ENCODE measurements around the gene BACE1. TPM values are rescaled to one million over a fixed set of nuclear protein-coding genes. Genes with fewer than 3 reads are reported as not detected.

BACE1 gene
- total and polyA plus RNA-seq, 4 donors = 5.1 to 30.7 (median 13.2) TPM

DNA sequence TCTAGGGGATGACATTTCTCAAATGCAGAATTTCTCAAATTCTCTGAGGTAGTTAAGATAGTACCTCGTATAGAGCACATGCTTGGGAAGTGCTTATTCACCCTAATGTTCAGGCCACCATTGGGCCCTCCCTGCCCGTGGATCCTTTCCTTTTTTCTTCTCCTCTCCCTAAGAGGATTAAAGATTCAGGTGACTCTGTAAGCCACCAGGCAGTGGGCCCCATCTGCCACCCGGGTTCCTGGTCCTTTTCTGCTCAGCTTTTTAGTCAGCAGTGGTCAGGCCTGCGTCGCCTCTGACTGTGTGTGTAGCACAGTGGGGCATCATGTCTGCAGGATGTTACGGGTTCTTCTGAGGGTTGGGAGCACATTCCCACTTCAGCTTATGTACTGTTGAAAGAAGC, 18.8 kb upstream of the BACE1 start:
- Histone ChIP-seq H3K4me1 (ENCODE audit: control insufficient read depth in 5 of 5, insufficient read depth in 5 of 5, low read length in 5 of 5) (peaks cover 0 to 3% (median 0%) of the 10 kb centered on the region in 5 donors), H3K27ac (ENCODE audit: low read depth in 1 of 2, low read length in 1 of 2) (no peak overlapping the region), H3K36me3 (ENCODE audit: control insufficient read depth in 4 of 4, insufficient read depth in 4 of 4, low read length in 4 of 4) (peaks cover 0 to 5% (median 4%) of the 10 kb centered on the region in 4 donors), H3K4me3 (no peak overlapping the region), H3K9ac (ENCODE audit: insufficient read depth in 1 of 2, low read length in 2 of 2) (no peak overlapping the region), H3K27me3 (ENCODE audit: control insufficient read depth in 3 of 3, insufficient read depth in 3 of 3, low read length in 2 of 3) (no peaks in the 10 kb centered on the region), H3K9me3 (ENCODE audit: control insufficient read depth in 4 of 4, insufficient read depth in 3 of 4, low read length in 3 of 4) (no peaks in the 10 kb centered on the region)
- ATAC-seq (ENCODE audit: insufficient read depth, low FRiP score) = no peak
- WGBS, 2 donors = 94% methylated on average over 6 of the region's 6 CpGs
- no peak for DNase-seq
- no peak for TF ChIP-seq CTCF (IDR thresholded peaks at IDR 0.05; ENCODE audit: control extremely low read depth, extremely low read depth)

DNA sequence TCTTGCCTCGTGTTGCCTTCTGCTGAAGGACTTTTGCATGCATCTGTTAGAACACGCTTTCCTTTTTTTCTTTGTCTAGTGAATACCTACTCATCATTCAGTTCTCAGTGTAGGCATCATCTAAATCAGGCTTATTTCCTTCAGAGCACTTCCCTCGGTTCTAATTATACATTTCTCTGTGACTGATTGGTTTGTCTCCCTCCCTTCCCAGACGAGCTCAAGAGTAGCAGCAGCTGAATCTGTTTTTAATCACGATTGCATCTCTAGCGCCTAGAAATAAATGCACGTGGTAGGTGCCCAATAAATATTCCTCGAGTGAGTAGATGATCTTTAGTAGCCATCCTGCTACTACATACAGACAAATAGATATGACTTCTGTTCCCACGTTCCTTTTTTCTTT, 17.9 kb upstream of the BACE1 start:
- Histone ChIP-seq H3K9ac (ENCODE audit: insufficient read depth in 1 of 2, low read length in 2 of 2) (no peak overlapping the region), H3K36me3 (ENCODE audit: control insufficient read depth in 4 of 4, insufficient read depth in 4 of 4, low read length in 4 of 4) (peaks cover 0 to 5% (median 2%) of the 10 kb centered on the region in 4 donors), H3K27ac (ENCODE audit: low read depth in 1 of 2, low read length in 1 of 2) (no peak overlapping the region), H3K4me3 (no peak overlapping the region), H3K9me3 (ENCODE audit: control insufficient read depth in 4 of 4, insufficient read depth in 3 of 4, low read length in 3 of 4) (no peaks in the 10 kb centered on the region), H3K4me1 (ENCODE audit: control insufficient read depth in 5 of 5, insufficient read depth in 5 of 5, low read length in 5 of 5) (peaks cover 2 to 7% (median 4%) of the 10 kb centered on the region in 5 donors), H3K27me3 (ENCODE audit: control insufficient read depth in 3 of 3, insufficient read depth in 3 of 3, low read length in 2 of 3) (no peaks in the 10 kb centered on the region)
- no peak for ATAC-seq (ENCODE audit: insufficient read depth, low FRiP score)
- no peak for TF ChIP-seq CTCF (IDR thresholded peaks at IDR 0.05; ENCODE audit: control extremely low read depth, extremely low read depth)
- WGBS, 2 donors = 89 to 92% methylated on average over 9 of the region's 9 CpGs
- no peak for DNase-seq

- H3K36me3 ChIP-seq (ENCODE audit: control insufficient read depth in 4 of 4, insufficient read depth in 4 of 4, low read length in 4 of 4) = peaks cover 0 to 5% (median 2%) of the 10 kb centered on the region in 4 donors
- WGBS, 2 donors = 71 to 74% methylated on average over 2 of the region's 2 CpGs
- no peak overlapping the region for H3K9ac ChIP-seq (ENCODE audit: insufficient read depth in 1 of 2, low read length in 2 of 2)
- ATAC-seq (ENCODE audit: insufficient read depth, low FRiP score) (no peak), DNase-seq (no peak)
- no peaks in the 10 kb centered on the region for H3K27me3 ChIP-seq (ENCODE audit: control insufficient read depth in 3 of 3, insufficient read depth in 3 of 3, low read length in 2 of 3)
- TF ChIP-seq CTCF (IDR thresholded peaks at IDR 0.05; ENCODE audit: control extremely low read depth, extremely low read depth) = no peak
- no peaks in the 10 kb centered on the region for H3K9me3 ChIP-seq (ENCODE audit: control insufficient read depth in 4 of 4, insufficient read depth in 3 of 4, low read length in 3 of 4)
- no peak overlapping the region for H3K4me3 ChIP-seq
- H3K27ac ChIP-seq (ENCODE audit: low read depth in 1 of 2, low read length in 1 of 2) = no peak overlapping the region
- peaks cover 6 to 9% (median 8%) of the 10 kb centered on the region in 5 donors for H3K4me1 ChIP-seq (ENCODE audit: control insufficient read depth in 5 of 5, insufficient read depth in 5 of 5, low read length in 5 of 5)
Measured at GRCh38 chr11:117332843-117333242, 16.8 kb upstream of the BACE1 start.

GRCh38 chr11:117328375-117329010, 12.4 kb upstream of the BACE1 start:
- peak; percentile 9 for ATAC-seq (ENCODE audit: insufficient read depth, low FRiP score)
- no peaks in the 10 kb centered on the region for H3K27me3 ChIP-seq (ENCODE audit: control insufficient read depth in 3 of 3, insufficient read depth in 3 of 3, low read length in 2 of 3)
- peak overlapping the region; percentile 62 for H3K4me3 ChIP-seq
- H3K27ac ChIP-seq (ENCODE audit: low read depth in 1 of 2, low read length in 1 of 2) = peak overlapping the region; percentile 93 to 94
- 8 to 16% methylated on average over 15 of the region's 15 CpGs for WGBS, 2 donors
- no peak for TF ChIP-seq CTCF (IDR thresholded peaks at IDR 0.05; ENCODE audit: control extremely low read depth, extremely low read depth)
- no peaks in the 10 kb centered on the region for H3K9me3 ChIP-seq (ENCODE audit: control insufficient read depth in 4 of 4, insufficient read depth in 3 of 4, low read length in 3 of 4)
- peaks cover 6 to 9% (median 8%) of the 10 kb centered on the region in 5 donors for H3K4me1 ChIP-seq (ENCODE audit: control insufficient read depth in 5 of 5, insufficient read depth in 5 of 5, low read length in 5 of 5)
- no peaks in the 10 kb centered on the region for H3K36me3 ChIP-seq (ENCODE audit: control insufficient read depth in 4 of 4, insufficient read depth in 4 of 4, low read length in 4 of 4)
- no peak for DNase-seq
- peak overlapping the region; percentile 69 to 73 for H3K9ac ChIP-seq (ENCODE audit: insufficient read depth in 1 of 2, low read length in 2 of 2)

Data from lung (tissue), 12 donors.